Endothelial cell of umbilical vein (primary cell): ENCODE measurements around the gene YTHDC2. TPM values are rescaled to one million over a fixed set of nuclear protein-coding genes. Genes with fewer than 3 reads are reported as not detected.

Experiments used
- BruUV-seq: library from RNA; stranded (reverse); fragments of 400-500 nt; replicated peaks from 2 replicates; lab custom pipeline; 2021; lab: Mats Ljungman, UMichigan
- CTCF ChIA-PET: fragments of 300-600, 350-600 bp; sonication (Branson Sonifier 250); formaldehyde crosslinking; loops from one replicate; lab custom pipeline; 2021; ENCODE audit warnings: antibody characterized with exemption, inconsistent platforms; lab: Charles Lee
- POLR2A ChIA-PET: fragments of 300-600, 350-600 bp; sonication (Branson Sonifier 250); formaldehyde crosslinking; loops from one replicate; lab custom pipeline; 2021; ENCODE audit warnings: antibody characterized with exemption, inconsistent platforms; lab: Charles Lee
- DNase-seq: peaks from one replicate; pipeline ENCODE4 v3.0.0-alpha.2; 2011; ENCODE audit warnings: low read depth, low spot score
- FAIRE-seq: peaks from 2 replicates; lab custom pipeline; 2011; peaks lifted over from hg19 to GRCh38; lab: Jason Lieb, UNC
- H2AFZ ChIP-seq: 2 replicates; pipeline ENCODE4 v1.6.0; 2012; ENCODE audit warnings: low read depth, low read length, control low read depth, inconsistent platforms
- H3K27ac ChIP-seq: 2 replicates; pipeline ENCODE4 v1.5.1; 2011; ENCODE audit warnings: low read depth, mild to moderate bottlenecking, control low read depth, low read length, moderate library complexity; ENCODE audit not compliant: insufficient read depth
- H3K27me3 ChIP-seq, 2 experiments: 2 replicates each; pipeline versions ENCODE4 v1.6.0 to v1.6.1; 2011; ENCODE audit warnings: low read length in 2 of 2, mixed read lengths in 1 of 2; ENCODE audit not compliant: control insufficient read depth in 2 of 2, insufficient read depth in 2 of 2
- H3K36me3 ChIP-seq, 2 experiments: 2 replicates in 1 of 2; 3 replicates in 1 of 2; pipeline ENCODE4 v1.5.1; 2011; ENCODE audit warnings: low read length in 2 of 2, mild to moderate bottlenecking in 1 of 2, moderate library complexity in 1 of 2; ENCODE audit not compliant: control insufficient read depth in 2 of 2, insufficient read depth in 2 of 2; ENCODE audit errors: extremely low read depth in 1 of 2
- H3K4me1 ChIP-seq: 3 replicates; pipeline ENCODE4 v1.5.1; 2011; ENCODE audit warnings: mild to moderate bottlenecking, low read length; ENCODE audit not compliant: control insufficient read depth, insufficient read depth; ENCODE audit errors: extremely low read depth
- H3K4me2 ChIP-seq: 2 replicates; pipeline ENCODE4 v1.6.1; 2011; ENCODE audit warnings: low read length, control low read depth, mixed read lengths; ENCODE audit not compliant: insufficient read depth
- H3K4me3 ChIP-seq, 3 experiments: fragments of 200-600 bp in 1 of 3; sonication (generic), shearing (Covaris generic) in 1 of 3; replicated peaks in 1 of 3; 2 replicates each; pipeline ENCODE4 v1.5.1; 2011 to 2016; ENCODE audit warnings: control low read depth in 3 of 3, low read length in 3 of 3, mild to moderate bottlenecking in 2 of 3, inconsistent platforms in 1 of 3, low read depth in 1 of 3, moderate library complexity in 1 of 3; ENCODE audit not compliant: insufficient read depth in 1 of 3
- H3K79me2 ChIP-seq: 2 replicates; pipeline ENCODE4 v1.6.0; 2012; ENCODE audit warnings: low read length, inconsistent platforms; ENCODE audit not compliant: control insufficient read depth, insufficient read depth
- H3K9ac ChIP-seq: replicated peaks from 2 replicates; pipeline ENCODE3; 2011; ENCODE audit warnings: low read length, control low read depth; ENCODE audit not compliant: insufficient read depth; ENCODE audit errors: extremely low read depth
- H3K9me1 ChIP-seq: replicated peaks from 3 replicates; pipeline ENCODE4 v1.6.0; 2011; ENCODE audit warnings: mild to moderate bottlenecking, low read length; ENCODE audit not compliant: control insufficient read depth, insufficient read depth; ENCODE audit errors: extremely low read depth
- H3K9me3 ChIP-seq: replicated peaks from 2 replicates; pipeline ENCODE4 v1.5.1; 2012; ENCODE audit warnings: low read length, inconsistent platforms; ENCODE audit not compliant: control insufficient read depth, insufficient read depth
- H4K20me1 ChIP-seq: replicated peaks from 2 replicates; pipeline ENCODE3; 2011; ENCODE audit warnings: mild to moderate bottlenecking, low read length; ENCODE audit not compliant: control insufficient read depth, insufficient read depth; ENCODE audit errors: extremely low read depth
- EZH2 ChIP-seq: IDR thresholded peaks from 2 replicates; pipeline ENCODE4 v1.6.1; 2012; ENCODE audit warnings: borderline replicate concordance, low read depth, mild to moderate bottlenecking, moderate library complexity, low read length, inconsistent platforms; ENCODE audit not compliant: severe bottlenecking
- FOS ChIP-seq: IDR thresholded peaks from 2 replicates; pipeline ENCODE4 v1.6.1; 2011; ENCODE audit warnings: mild to moderate bottlenecking, low read length, moderate library complexity, borderline replicate concordance; ENCODE audit not compliant: insufficient read depth
- GATA2 ChIP-seq: IDR thresholded peaks from 2 replicates; pipeline ENCODE4 v1.7.0; 2011; ENCODE audit warnings: low read depth, mild to moderate bottlenecking, moderate library complexity, mixed read lengths, low read length; ENCODE audit not compliant: insufficient read length, insufficient read depth
- JUN ChIP-seq: IDR thresholded peaks from 2 replicates; pipeline ENCODE4 v1.6.1; 2011; ENCODE audit warnings: borderline replicate concordance, low read depth; ENCODE audit not compliant: insufficient read length, insufficient read depth
- MYC ChIP-seq: IDR thresholded peaks from one replicate; pipeline ENCODE4 v1.6.1; 2011; ENCODE audit warnings: mild to moderate bottlenecking, low read depth, low read length
- POLR2A ChIP-seq: IDR thresholded peaks from 2 replicates; pipeline ENCODE4 v1.6.1; 2012; ENCODE audit warnings: low read depth, mild to moderate bottlenecking, control low read depth, low read length
- POLR2AphosphoS5 ChIP-seq: IDR thresholded peaks from 2 replicates; pipeline ENCODE4 v1.6.1; 2012; ENCODE audit warnings: low read depth, mild to moderate bottlenecking, control low read depth, low read length, moderate library complexity; ENCODE audit not compliant: insufficient read depth
- dilution Hi-C: fragments of 300-500 bp; cut with MboI; formaldehyde crosslinking; loops from one replicate; pipeline ENCODE4 v1.15.0; 2019; ENCODE audit warnings: low sequenced_read_pairs; ENCODE audit not compliant: extremely low pct_ligation_motif_present
- intact Hi-C: fragments of 100-400 bp; cut with micrococcal nuclease; formaldehyde crosslinking; loops from one replicate; pipeline ENCODE4 v1.10.0; 2022
- polyA plus RNA-seq, 4 experiments: library from polyadenylated mRNA; depleted of rRNA in 3 of 4; stranded (reverse) in 3 of 4; unstranded in 1 of 4; fragments of >200 nt; gene quantifications; 2 replicates each; pipeline versions ENCODE4 v1.2.1 to v1.2.3, GENCODE V29; 2011 to 2012; ENCODE audit warnings: missing spikeins in 1 of 4
- total RNA-seq: library from RNA; stranded (reverse); gene quantifications from 2 replicates; pipeline ENCODE4 v1.2.3, GENCODE V29; 2021
- TF ChIP-seq, protein P1 (sequence below), 2 donors: IDR thresholded peaks; 1 replicate in 1 of 2; 2 replicates in 1 of 2; pipeline ENCODE4 v1.5.1; 2011; ENCODE audit warnings: low read length in 2 of 2, mild to moderate bottlenecking in 2 of 2, moderate library complexity in 2 of 2, control low read depth in 1 of 2, inconsistent platforms in 1 of 2, low read depth in 1 of 2; ENCODE audit not compliant: insufficient read depth in 1 of 2; ENCODE audit errors: extremely low read depth in 1 of 2
- TF ChIP-seq, protein P2 (sequence below): IDR thresholded peaks from 2 replicates; pipeline ENCODE4 v1.6.1; 2011; ENCODE audit not compliant: insufficient read depth, insufficient read length

Gene YTHDC2
- total and polyA plus RNA-seq, 2 donors (not counting 3 experiments of a cell fraction or from before 2014, with no cell fraction given): 7.6 to 40.7 TPM

DNA sequence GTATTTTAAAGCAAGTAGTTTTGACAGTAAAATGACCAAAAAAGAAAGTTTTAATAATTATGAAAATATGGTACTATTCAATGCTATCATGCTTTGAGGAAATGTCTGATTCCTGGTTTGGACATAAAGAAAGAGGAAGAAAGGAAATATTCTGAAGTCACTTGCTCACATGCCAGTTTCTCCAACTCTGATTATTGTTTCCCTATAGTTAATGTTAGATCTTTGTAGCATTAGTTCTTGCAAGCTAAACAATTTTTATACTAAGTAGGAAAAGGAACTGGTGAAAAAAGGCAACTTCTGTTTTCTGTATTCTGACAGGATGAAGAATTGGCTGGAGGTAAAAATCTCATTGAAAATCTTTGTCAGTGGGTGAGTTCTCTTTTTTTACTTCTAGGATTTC is 119.5 kb downstream of the YTHDC2 start:
- TF ChIP-seq FOS (no peak), EZH2 (no peak), POLR2A (no peak), GATA2 (no peak), MYC (no peak), JUN (no peak), POLR2AphosphoS5 (no peak)
- TF ChIP-seq, protein P1, sequence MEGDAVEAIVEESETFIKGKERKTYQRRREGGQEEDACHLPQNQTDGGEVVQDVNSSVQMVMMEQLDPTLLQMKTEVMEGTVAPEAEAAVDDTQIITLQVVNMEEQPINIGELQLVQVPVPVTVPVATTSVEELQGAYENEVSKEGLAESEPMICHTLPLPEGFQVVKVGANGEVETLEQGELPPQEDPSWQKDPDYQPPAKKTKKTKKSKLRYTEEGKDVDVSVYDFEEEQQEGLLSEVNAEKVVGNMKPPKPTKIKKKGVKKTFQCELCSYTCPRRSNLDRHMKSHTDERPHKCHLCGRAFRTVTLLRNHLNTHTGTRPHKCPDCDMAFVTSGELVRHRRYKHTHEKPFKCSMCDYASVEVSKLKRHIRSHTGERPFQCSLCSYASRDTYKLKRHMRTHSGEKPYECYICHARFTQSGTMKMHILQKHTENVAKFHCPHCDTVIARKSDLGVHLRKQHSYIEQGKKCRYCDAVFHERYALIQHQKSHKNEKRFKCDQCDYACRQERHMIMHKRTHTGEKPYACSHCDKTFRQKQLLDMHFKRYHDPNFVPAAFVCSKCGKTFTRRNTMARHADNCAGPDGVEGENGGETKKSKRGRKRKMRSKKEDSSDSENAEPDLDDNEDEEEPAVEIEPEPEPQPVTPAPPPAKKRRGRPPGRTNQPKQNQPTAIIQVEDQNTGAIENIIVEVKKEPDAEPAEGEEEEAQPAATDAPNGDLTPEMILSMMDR (IDR thresholded peaks at IDR 0.05; ENCODE audit: extremely low read depth in 1 of 2, insufficient read depth in 1 of 2, low read depth in 1 of 2, low read length in 2 of 2): no peak
- TF ChIP-seq, protein P2, sequence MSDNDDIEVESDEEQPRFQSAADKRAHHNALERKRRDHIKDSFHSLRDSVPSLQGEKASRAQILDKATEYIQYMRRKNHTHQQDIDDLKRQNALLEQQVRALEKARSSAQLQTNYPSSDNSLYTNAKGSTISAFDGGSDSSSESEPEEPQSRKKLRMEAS: no peak
- Histone ChIP-seq H4K20me1 (no peaks in the 10 kb centered on the region), H3K27ac (no peak overlapping the region), H3K27me3 (peaks cover 2 to 16% of the 10 kb centered on the region in 2 experiments), H3K4me3 (no peak overlapping the region), H3K9ac (no peak overlapping the region), H3K79me2 (no peaks in the 10 kb centered on the region), H3K9me3 (no peaks in the 10 kb centered on the region), H3K4me1 (no peaks in the 10 kb centered on the region), H3K4me2 (no peak overlapping the region), H2AFZ (no peak overlapping the region), H3K9me1 (no peaks in the 10 kb centered on the region), H3K36me3 (no peaks in the 10 kb centered on the region)
- CTCF ChIA-PET: interaction anchor here (0.7 to 2.1 kb wide), 2 partner anchors 21 to 1435 kb away, joined by 5 to 7 read pairs; no protein-coding TSS in a partner anchor
- POLR2A ChIA-PET: no interaction called here
- no peak for DNase-seq
- intact Hi-C loops (no loop called here), dilution Hi-C loops (no loop called here)
- FAIRE-seq: no peak
- no TSS peak for BruUV-seq
